HepG2 (cell line): ENCODE results near the gene SLC25A33. TPM values are rescaled to one million over a fixed set of nuclear protein-coding genes. Genes with fewer than 3 reads are reported as not detected.

Experiments used
- ATAC-seq: fragments of 200-7000 bp; cut with Tn5 transposase; 3 replicates; pipeline ENCODE4 v1.9.1; 2020; ENCODE audit warnings: mild to moderate bottlenecking, moderate library complexity
- BruUV-seq: library from RNA; stranded (reverse); fragments of 400-500 nt; replicated peaks from 2 replicates; lab custom pipeline; 2021; lab: Mats Ljungman, UMichigan
- CTCF ChIA-PET: fragments of 300-600 bp; formaldehyde crosslinking; extraction: SDS; loops from one replicate; lab custom pipeline; 2021; ENCODE audit warnings: low total read pairs, inconsistent platforms, low intra/inter-chr PET ratio; lab: Yijun Ruan, JAX
- POLR2A ChIA-PET: fragments of 350-600 bp; sonication (Branson Sonifier 250); formaldehyde crosslinking; loops from one replicate; lab custom pipeline; 2020; ENCODE audit warnings: antibody characterized with exemption, inconsistent platforms; lab: Yijun Ruan, JAX
- DNase-seq: peaks from one replicate; pipeline ENCODE4 v3.0.0-alpha.2; 2015; ENCODE audit warnings: low spot score
- FAIRE-seq: peaks from 3 replicates; lab custom pipeline; 2011; peaks lifted over from hg19 to GRCh38; lab: Jason Lieb, UNC
- H2AFZ ChIP-seq: one replicate; pipeline ENCODE4 v1.6.1; 2011; ENCODE audit warnings: low read length, inconsistent platforms
- H3K27ac ChIP-seq: fragments of 300-600 bp; 3 replicates; pipeline ENCODE4 v1.8.0; 2011; ENCODE audit warnings: mixed run types, mild to moderate bottlenecking, mixed read lengths, low read length, inconsistent platforms; ENCODE audit not compliant: insufficient read depth; ENCODE audit errors: extremely low read length
- H3K27me3 ChIP-seq, 2 experiments: fragments of 200-600 bp in 1 of 2; 2 replicates in 1 of 2; 3 replicates in 1 of 2; pipeline versions ENCODE4 v1.6.0 to v1.8.0; 2011; ENCODE audit warnings: low read length in 2 of 2, mild to moderate bottlenecking in 2 of 2, moderate library complexity in 2 of 2, inconsistent platforms in 1 of 2; ENCODE audit not compliant: insufficient read depth in 2 of 2, control insufficient read depth in 1 of 2
- H3K36me3 ChIP-seq, 2 experiments: fragments of 200-600 bp in 1 of 2; replicated peaks in 1 of 2; 2 replicates in 1 of 2; 3 replicates in 1 of 2; pipeline versions ENCODE4 v1.5.1 to v1.8.0; 2011; ENCODE audit warnings: low read length in 2 of 2, inconsistent platforms in 1 of 2; ENCODE audit not compliant: insufficient read depth in 2 of 2, control insufficient read depth in 1 of 2
- H3K4me1 ChIP-seq: 2 replicates; pipeline ENCODE4 v1.5.1; 2012; ENCODE audit warnings: low read length, inconsistent platforms; ENCODE audit not compliant: insufficient read depth
- H3K4me2 ChIP-seq: 2 replicates; pipeline ENCODE4 v1.6.0; 2011; ENCODE audit warnings: low read depth, low read length, inconsistent platforms
- H3K4me3 ChIP-seq, 3 experiments: fragments of 200-600 bp in 1 of 3; sonication (generic), shearing (Covaris generic) in 1 of 3; replicated peaks in 1 of 3; 2 replicates each; pipeline ENCODE4 v1.5.1; 2011 to 2016; ENCODE audit warnings: low read length in 3 of 3, inconsistent platforms in 2 of 3, low read depth in 2 of 3, mild to moderate bottlenecking in 2 of 3, control low read depth in 1 of 3, mixed read lengths in 1 of 3; ENCODE audit not compliant: insufficient read depth in 1 of 3
- H3K79me2 ChIP-seq: one replicate; pipeline ENCODE4 v1.6.1; 2011; ENCODE audit warnings: low read length, inconsistent platforms; ENCODE audit not compliant: insufficient read depth
- H3K9ac ChIP-seq: 2 replicates; pipeline ENCODE4 v1.6.0; 2011; ENCODE audit warnings: mild to moderate bottlenecking, low read depth, low read length, inconsistent platforms; ENCODE audit not compliant: insufficient read depth
- H3K9me3 ChIP-seq: 2 replicates; pipeline ENCODE4 v1.5.1; 2012; ENCODE audit warnings: mild to moderate bottlenecking, low read length
- H4K20me1 ChIP-seq: 2 replicates; pipeline ENCODE4 v1.6.0; 2011; ENCODE audit warnings: inconsistent platforms, mild to moderate bottlenecking, low read length, moderate library complexity; ENCODE audit not compliant: insufficient read depth
- EED ChIP-seq: sonication (generic); formaldehyde crosslinking; IDR thresholded peaks from 2 replicates; pipeline ENCODE4 v1.5.0; 2020; ENCODE audit warnings: mild to moderate bottlenecking, missing genetic modification reagents
- FOXM1 ChIP-seq: sonication (generic); formaldehyde crosslinking; IDR thresholded peaks from 2 replicates; pipeline ENCODE4 v1.5.0; 2020; ENCODE audit warnings: missing genetic modification reagents
- MIXL1 ChIP-seq: IDR thresholded peaks from 2 replicates; pipeline ENCODE4 v1.6.1; 2016
- NFE2 ChIP-seq: sonication (generic); formaldehyde crosslinking; IDR thresholded peaks from 2 replicates; pipeline ENCODE4 v1.4.0; 2020; ENCODE audit warnings: missing genetic modification reagents
- PAWR ChIP-seq: sonication (generic); formaldehyde crosslinking; IDR thresholded peaks from 2 replicates; pipeline ENCODE4 v1.4.0; 2020; ENCODE audit warnings: missing genetic modification reagents, mild to moderate bottlenecking, borderline replicate concordance
- SAFB2 ChIP-seq: sonication (generic); formaldehyde crosslinking; IDR thresholded peaks from 2 replicates; pipeline ENCODE4 v1.5.1; 2020; ENCODE audit warnings: missing genetic modification reagents, low read depth, mild to moderate bottlenecking, borderline replicate concordance
- SNAPC2 ChIP-seq: sonication (generic); formaldehyde crosslinking; IDR thresholded peaks from 2 replicates; pipeline ENCODE4 v1.8.1; 2022; ENCODE audit warnings: mild to moderate bottlenecking, missing genetic modification reagents
- ZNF101 ChIP-seq: sonication (generic); formaldehyde crosslinking; IDR thresholded peaks from 2 replicates; pipeline ENCODE4 v1.4.0; 2020; ENCODE audit warnings: mild to moderate bottlenecking, low read depth, missing genetic modification reagents, borderline replicate concordance
- ZNF629 ChIP-seq: sonication (generic); formaldehyde crosslinking; conservative IDR thresholded peaks from 2 replicates; pipeline ENCODE4 v1.5.0; 2020; ENCODE audit warnings: missing genetic modification reagents
- WGBS: methylation state at CpG from one replicate; pipeline ENCODE4 v1.1.6; 2017; ENCODE audit warnings: low lambda C conversion rate; 5-methylcytosine and 5-hydroxymethylcytosine counted together
- in situ Hi-C: cut with HindIII; loops from 2 replicates; pipeline ENCODE4 v1.10.0; 2017; ENCODE audit warnings: low pct_unique_long_range_greater_than_20kb; ENCODE audit not compliant: extremely low pct_ligation_motif_present
- intact Hi-C: fragments of 100-400 bp; cut with micrococcal nuclease; formaldehyde crosslinking; loops from one replicate; pipeline ENCODE4 v1.10.0; 2022; ENCODE audit not compliant: unreplicated experiment
- polyA plus RNA-seq, 8 experiments: library from polyadenylated mRNA; depleted of rRNA in 3 of 8; stranded (reverse) in 7 of 8; unstranded in 1 of 8; fragments of >200 nt; fragmentation: Illumina TruSeq in 4 of 8; extraction: Trizol in 4 of 8; gene quantifications; 2 replicates each; pipeline versions ENCODE4 v1.2.1 to v1.2.3, GENCODE V29; 2011 to 2016; ENCODE audit warnings: low read depth in 4 of 8, missing spikeins in 1 of 8, mixed read lengths in 1 of 8; ENCODE audit not compliant: insufficient read depth in 1 of 8
- total RNA-seq, 5 experiments: library from RNA; depleted of rRNA; stranded (reverse); fragments of >200 nt; fragmentation: Illumina TruSeq; extraction: Trizol; gene quantifications; 2 replicates each; pipeline ENCODE4 v1.2.3, GENCODE V29; 2016; ENCODE audit warnings: low read depth in 1 of 5
- TF ChIP-seq, protein P1 (sequence below): sonication (generic); formaldehyde crosslinking; IDR thresholded peaks from 2 replicates; pipeline ENCODE4 v1.5.1; 2020; ENCODE audit warnings: missing genetic modification reagents, mild to moderate bottlenecking, borderline replicate concordance
- TF ChIP-seq, protein P2 (sequence below): sonication (generic); formaldehyde crosslinking; IDR thresholded peaks from 2 replicates; pipeline ENCODE4 v1.5.0; 2020; ENCODE audit warnings: mild to moderate bottlenecking, missing genetic modification reagents, borderline replicate concordance
- TF ChIP-seq, protein P3 (sequence below): sonication (generic); formaldehyde crosslinking; IDR thresholded peaks from 2 replicates; pipeline ENCODE4 v1.5.1; 2020; ENCODE audit warnings: missing genetic modification reagents, mild to moderate bottlenecking, borderline replicate concordance
- TF ChIP-seq, protein P4 (sequence below): sonication (generic); formaldehyde crosslinking; IDR thresholded peaks from 2 replicates; pipeline ENCODE4 v1.9.0; 2022; ENCODE audit warnings: low read depth, missing genetic modification reagents

SLC25A33 gene
- total and polyA plus RNA-seq, 2 of the 13 experiments (the other 11 are each of a cell fraction or from before 2014, with no cell fraction given): 15.4 to 50.3 TPM

DNA sequence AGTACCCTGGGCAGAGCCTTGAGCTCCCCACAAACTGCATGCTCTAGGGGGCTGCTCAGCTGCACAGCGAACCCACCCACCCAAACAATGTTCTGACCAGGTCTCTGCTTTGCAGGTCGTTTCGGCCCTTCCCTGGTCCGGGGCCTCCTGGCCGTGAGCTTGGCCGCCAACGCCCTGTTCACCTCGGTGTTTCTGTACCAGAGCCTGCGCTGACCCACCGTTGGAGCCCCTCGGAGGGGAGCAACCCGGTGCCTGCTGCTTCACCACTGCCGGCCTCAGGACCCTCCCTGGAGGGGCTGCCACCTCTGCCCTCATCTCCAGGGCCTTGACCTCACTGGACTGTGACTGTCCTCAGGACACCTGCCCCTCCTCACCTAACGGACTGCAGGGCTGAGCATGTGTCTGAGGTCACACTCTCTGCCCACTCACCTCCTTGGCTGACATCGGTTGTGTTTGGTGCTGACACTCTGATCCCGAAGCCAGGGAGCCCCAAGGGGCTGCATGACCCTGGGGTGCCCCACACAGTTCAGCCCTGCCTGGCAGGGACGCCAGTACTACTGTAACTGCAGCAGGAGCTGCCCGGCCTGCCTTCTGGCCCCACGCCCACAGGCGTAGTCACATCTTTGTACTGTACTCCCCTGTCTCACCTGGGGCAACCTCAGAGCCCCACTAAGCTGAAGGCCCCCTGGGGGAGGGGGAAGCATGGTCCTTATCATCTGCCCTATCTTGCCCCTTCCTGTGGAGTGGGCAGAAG is 73.8 kb downstream of the SLC25A33 start:
- Histone ChIP-seq H3K36me3 (peaks cover 13 to 22% of the 10 kb centered on the region in 2 experiments; a peak in 3 of 5 replicates), H3K9ac (no peak overlapping the region), H3K4me3 (no peak overlapping the region), H3K4me2 (no peak overlapping the region), H3K27me3 (0 out of 5 replicates have a peak, but pooled peaks cover 0 to 1% of the 10 kb centered on the region in 2 experiments), H3K4me1 (0 out of 2 replicates have a peak, but pooled peaks cover 5% of the 10 kb centered on the region), H3K9me3 (no peaks in the 10 kb centered on the region), H3K27ac (no peak overlapping the region), H3K79me2 (no peaks in the 10 kb centered on the region), H2AFZ (no peak overlapping the region), H4K20me1 (no peaks in the 10 kb centered on the region)
- ATAC-seq (no peak), DNase-seq (no peak), FAIRE-seq (no peak)
- intact Hi-C loops: no loop called here
- CTCF ChIA-PET: no interaction called here
- TF ChIP-seq SNAPC2 (CRISPR knock-in tag) (no peak), EED (CRISPR knock-in tag) (no peak), FOXM1 (CRISPR knock-in tag) (no peak), PAWR (CRISPR knock-in tag) (no peak), SAFB2 (CRISPR knock-in tag) (no peak), ZNF101 (CRISPR knock-in tag) (no peak), MIXL1 (no peak), NFE2 (no peak), ZNF629 (CRISPR knock-in tag) (no peak)
- TF ChIP-seq, protein P1, sequence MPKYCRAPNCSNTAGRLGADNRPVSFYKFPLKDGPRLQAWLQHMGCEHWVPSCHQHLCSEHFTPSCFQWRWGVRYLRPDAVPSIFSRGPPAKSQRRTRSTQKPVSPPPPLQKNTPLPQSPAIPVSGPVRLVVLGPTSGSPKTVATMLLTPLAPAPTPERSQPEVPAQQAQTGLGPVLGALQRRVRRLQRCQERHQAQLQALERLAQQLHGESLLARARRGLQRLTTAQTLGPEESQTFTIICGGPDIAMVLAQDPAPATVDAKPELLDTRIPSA: no peak
- TF ChIP-seq, protein P2, sequence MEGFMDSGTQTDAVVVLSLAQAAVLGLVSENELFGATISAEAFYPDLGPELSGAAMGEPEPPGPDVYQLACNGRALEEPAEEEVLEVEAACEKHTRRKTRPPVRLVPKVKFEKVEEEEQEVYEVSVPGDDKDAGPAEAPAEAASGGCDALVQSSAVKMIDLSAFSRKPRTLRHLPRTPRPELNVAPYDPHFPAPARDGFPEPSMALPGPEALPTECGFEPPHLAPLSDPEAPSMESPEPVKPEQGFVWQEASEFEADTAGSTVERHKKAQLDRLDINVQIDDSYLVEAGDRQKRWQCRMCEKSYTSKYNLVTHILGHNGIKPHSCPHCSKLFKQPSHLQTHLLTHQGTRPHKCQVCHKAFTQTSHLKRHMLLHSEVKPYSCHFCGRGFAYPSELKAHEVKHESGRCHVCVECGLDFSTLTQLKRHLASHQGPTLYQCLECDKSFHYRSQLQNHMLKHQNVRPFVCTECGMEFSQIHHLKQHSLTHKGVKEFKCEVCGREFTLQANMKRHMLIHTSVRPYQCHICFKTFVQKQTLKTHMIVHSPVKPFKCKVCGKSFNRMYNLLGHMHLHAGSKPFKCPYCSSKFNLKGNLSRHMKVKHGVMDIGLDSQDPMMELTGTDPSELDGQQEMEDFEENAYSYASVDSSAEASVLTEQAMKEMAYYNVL (CRISPR knock-in tag): no peak
- TF ChIP-seq, protein P3, sequence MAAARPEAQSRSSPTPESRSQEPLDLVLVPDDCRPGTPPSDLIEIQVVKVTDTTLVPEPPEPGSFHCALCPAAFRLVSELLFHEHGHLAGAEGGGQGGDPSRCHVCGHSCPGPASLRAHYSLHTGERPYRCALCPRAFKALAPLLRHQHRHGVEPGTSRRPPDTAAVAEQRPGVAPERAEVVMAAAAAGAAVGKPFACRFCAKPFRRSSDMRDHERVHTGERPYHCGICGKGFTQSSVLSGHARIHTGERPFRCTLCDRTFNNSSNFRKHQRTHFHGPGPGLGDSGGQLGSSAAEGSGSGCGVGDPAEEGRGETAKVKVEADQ (CRISPR knock-in tag): no peak
- TF ChIP-seq, protein P4, sequence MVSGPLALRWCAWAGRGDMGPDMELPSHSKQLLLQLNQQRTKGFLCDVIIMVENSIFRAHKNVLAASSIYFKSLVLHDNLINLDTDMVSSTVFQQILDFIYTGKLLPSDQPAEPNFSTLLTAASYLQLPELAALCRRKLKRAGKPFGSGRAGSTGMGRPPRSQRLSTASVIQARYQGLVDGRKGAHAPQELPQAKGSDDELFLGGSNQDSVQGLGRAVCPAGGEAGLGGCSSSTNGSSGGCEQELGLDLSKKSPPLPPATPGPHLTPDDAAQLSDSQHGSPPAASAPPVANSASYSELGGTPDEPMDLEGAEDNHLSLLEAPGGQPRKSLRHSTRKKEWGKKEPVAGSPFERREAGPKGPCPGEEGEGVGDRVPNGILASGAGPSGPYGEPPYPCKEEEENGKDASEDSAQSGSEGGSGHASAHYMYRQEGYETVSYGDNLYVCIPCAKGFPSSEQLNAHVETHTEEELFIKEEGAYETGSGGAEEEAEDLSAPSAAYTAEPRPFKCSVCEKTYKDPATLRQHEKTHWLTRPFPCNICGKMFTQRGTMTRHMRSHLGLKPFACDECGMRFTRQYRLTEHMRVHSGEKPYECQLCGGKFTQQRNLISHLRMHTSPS (CRISPR knock-in tag): no peak
- in situ Hi-C loops: no loop called here
- BruUV-seq: no TSS peak
- 87% methylated on average over 6 of the region's 20 CpGs for WGBS
- POLR2A ChIA-PET: no interaction called here
